GM21528 (cell line): ENCODE results near the gene ZNF135.

Experiments
- ATAC-seq: cut with Tn5 transposase; IDR thresholded peaks from one replicate; pipeline ENCODE4 v1.9.1; 2021; ENCODE audit warnings: mild to moderate bottlenecking, moderate library complexity; ENCODE audit not compliant: unreplicated experiment, low FRiP score

ZNF135 gene

DNA sequence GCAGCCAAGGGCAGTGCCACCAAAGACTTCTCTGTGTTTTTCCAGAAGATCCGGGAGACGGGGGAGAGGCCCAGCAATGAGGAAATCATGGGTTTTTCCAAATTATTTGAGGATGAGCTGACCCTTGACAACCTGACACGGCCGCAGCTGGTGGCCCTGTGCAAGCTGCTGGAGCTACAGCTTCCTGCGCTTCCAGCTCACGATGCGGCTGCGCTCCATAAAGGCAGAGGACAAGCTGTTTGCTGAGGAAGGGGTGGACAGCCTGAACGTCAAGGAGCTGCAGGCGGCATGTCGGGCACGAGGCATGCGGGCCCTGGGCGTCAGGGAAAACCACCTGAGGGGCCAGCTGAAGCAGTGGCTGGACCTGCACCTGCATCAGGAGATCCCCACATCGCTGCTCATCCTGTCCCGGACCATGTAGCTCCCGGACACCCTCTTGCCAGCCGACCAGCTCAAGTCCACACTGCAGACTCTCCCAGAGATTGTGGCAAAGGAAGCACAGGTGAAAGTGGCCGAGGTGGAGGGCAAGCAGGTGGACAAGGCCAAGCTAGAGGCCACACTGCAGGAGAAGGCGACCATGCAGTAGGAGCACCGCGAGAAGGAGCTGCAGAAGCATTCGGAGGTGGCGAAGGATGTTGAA, 13.6 kb upstream of the ZNF135 start:
- ATAC-seq = no peak

DNA sequence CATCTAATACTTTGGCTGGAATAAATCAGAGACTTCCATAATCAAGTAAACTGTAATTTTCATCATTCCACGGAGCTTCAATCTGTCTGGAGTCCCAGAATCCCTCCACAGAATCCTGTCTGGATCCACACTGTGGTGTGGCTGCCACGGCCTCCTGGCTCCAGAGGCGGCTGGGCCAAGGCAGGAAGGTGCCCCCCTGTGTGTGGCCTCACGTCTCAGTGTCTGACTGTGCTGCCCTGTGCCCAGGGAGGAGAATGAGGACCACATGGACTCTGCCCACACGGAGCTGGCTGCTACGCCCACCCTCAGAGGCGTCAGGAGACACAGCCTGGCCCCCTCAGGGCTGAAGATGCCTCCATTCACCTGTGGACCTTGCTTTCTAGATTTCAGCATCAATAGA, 12.2 kb upstream of the ZNF135 start:
- no peak for ATAC-seq

DNA sequence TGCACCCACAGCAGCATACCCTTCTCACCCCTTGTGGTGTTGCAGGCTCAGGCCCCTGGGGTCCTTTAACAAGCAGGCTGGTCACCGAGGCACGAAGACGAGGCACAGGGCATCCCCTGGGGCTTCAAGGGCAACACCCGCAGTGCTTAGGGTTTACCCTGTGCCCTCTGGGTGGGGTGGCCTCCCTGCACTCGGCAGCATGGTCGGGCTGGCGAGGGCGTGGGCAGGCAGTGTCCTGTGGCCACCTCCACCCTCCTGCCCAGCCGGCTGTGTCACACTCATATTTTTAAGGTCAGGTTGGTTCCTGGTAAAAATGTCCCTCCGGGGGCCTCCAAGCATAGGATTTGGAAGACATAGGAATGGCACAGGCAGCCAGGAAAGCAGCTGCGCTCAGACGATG, 11.4 kb upstream of the ZNF135 start:
- no peak for ATAC-seq

DNA sequence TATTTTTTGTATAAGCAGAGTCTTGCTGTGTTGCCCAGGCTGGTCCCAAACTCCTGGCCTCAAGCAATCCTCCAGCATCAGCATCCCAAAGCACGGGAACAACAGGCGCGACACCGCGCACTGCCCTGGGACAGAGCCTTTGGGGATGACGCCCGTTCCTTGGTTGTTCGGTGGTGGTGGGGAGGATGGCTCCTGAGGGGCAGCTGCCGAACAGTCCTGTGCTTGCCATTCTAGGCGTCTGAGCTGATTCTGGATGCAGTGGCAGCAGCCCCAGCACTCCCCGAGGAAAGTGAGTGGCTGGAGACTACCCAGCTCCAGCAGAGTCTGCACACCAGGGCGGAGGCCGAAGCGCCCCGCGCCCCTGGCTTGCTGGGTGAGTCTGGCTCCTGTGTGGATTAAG, 6.8 kb upstream of the ZNF135 start:
- ATAC-seq = no peak

DNA sequence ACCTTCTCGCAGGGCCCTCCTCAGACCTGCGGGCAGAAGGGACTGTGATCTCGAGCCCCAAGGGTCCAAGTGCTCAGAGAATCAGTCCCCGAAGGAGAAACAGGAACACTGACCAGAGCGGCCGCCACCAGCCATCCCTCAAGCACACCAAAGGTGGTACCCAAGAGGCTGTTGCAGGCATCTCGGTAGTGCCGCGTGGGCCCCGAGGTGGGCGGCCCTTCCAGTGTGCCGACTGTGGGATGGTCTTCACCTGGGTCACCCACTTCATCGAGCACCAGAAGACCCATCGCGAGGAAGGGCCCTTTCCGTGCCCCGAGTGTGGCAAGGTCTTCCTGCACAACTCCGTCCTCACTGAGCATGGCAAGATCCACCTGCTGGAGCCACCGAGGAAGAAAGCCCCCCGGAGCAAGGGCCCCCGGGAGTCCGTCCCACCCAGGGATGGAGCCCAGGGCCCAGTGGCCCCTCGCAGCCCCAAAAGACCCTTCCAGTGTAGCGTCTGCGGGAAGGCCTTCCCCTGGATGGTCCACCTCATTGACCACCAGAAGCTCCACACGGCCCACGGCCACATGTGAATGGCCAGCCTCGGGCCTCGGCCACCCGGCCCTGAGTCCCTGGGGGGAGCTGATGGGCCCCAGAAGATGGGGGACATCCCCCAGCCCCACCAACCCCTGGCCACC, 5.5 kb upstream of the ZNF135 start:
- no peak for ATAC-seq

DNA sequence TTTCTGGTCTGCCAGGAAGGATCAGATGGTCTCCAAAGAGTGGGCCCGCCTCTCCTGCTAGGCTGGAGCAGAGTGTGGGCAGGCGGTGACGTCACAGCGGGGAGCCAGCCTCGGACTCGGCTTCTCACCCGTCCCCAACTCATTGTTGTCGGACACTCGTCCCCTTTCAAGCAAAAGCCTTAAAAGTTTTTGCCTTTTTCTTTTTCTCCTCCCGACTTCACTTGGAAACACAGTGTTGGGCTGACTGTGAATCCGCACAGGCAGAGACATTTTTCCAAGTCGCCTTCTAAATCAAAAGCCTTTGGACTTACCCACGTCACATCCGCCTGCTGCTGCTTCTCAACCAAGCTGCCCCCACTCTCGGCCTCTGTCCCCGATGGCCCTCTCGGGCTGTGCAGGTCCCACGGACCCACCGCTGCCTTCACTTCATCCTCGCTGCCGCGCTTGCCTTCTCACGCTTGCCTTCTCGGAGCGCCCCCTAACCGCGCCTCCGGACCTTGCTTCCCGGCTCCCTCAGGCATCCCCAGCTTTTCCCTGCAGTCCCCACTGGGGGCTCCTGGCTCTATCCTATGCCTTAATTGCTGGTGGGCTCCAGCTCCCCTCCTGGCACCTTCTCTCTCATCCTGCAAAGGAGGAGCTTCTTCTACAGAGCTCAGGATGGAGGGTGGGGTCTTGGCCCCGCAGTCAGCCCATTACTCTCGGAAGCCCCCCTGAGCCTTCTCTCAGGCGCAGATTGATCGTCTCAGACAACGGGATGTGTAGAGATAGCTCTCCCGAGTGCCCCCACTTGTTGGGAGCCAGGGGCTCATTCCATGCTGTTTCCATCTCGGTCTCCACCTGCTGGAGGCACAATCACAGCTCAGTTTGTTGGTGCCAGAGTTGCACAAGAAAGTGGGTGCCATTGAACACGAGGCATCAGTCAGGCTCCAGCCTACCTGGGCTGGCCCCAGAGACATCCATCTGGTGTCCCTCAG, 3.9 kb upstream of the ZNF135 start:
- ATAC-seq = no peak

DNA sequence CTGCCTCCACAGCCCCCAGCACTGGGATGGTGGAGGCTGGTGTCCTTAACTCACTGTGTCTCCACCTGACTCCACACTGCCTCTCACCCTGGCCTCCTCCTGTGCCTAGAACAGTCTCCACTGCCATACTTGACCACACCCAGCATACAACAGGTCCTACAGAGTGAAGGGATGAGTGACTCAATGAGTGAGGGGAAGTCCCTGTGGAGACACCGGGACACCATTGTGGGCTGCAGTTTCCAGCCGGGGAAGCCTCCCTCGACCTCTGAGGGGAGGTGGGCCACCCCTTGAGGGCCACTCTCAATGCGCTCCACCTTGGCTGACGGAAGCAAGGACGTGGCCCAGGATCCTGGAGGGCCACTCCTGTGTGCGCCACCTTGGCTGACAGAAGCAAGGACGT, 2.8 kb upstream of the ZNF135 start:
- ATAC-seq = no peak

DNA sequence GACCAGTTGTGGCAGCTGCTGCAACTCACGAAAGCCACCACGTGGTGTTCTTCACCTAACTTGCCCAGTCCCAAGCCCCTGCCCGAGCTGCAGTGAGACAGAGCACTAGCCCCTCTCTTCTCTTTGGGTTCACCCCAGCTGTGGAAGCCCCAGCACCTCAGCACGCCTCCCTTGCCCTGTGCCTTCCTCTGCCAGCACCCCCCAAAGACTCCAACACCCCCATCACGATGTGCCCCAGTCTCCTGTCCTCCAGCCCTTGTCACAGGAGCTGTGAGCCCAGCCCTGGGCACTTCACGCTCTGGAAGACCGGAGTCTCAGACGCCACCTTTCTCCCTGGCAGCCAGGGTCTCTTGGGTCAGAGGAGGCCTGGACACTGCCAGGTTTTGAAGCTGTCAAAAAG, 2.2 kb upstream of the ZNF135 start:
- ATAC-seq = no peak

DNA sequence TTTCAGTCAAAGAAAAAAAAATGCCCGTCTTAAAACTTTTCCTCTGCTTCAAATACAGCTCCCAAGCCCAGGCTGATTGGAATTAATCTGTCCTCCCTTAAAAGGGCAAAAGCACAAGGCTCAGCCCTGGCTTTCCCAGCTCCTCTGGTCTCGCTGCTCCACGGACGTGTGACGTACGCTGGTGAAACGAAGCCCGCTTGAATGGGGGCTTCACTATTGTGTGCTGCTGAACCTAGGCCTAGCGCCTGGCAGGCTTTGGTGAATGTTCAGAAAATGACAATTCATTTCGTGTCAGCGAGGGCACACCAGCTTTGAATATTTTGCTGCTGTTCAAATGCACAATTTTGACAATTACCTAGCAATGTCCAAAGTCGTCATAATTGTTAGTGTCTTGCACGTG, 615 bp upstream of the ZNF135 start:
- ATAC-seq = no peak

DNA sequence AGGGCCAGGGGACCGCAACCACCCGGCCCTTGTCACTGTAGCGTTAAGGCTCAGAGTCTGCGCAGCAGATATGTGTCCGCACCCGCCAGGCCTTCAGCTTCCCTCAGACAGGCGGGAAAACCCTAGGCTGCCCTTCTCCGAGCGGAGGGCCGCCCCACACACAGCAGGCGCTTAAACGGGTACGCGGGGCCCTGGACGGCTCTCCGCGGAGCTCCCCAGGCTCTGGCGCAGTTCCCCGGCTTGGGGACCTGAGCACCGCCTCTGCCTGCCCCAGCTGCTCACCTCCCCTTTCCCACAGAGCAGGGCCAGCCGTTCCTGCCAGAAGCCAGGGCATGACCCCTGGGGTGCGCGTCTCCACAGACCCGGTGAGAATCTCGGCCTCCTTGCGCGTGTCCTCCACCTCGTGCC, 593 bp downstream of the ZNF135 start:
- no peak for ATAC-seq

DNA sequence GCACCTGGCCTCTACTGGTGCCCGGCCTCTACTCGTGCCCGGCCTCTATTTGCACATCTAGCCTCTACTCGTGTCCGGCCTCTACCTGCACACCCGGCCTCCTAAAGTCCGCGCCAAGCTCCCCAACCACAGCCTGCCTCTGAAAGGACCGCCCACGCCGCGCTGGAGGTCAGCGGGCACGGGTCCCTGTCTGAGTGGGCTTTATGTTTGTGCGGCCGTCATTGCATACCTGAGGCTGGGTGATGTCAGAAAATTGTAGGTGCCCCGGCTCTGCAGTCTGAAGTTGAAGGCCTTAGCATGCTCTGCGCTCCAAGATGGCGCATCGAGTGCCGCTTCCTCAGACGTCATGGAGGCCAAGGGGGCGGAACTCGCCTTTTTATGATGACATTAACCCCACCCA, 1.1 kb downstream of the ZNF135 start:
- ATAC-seq = no peak

DNA sequence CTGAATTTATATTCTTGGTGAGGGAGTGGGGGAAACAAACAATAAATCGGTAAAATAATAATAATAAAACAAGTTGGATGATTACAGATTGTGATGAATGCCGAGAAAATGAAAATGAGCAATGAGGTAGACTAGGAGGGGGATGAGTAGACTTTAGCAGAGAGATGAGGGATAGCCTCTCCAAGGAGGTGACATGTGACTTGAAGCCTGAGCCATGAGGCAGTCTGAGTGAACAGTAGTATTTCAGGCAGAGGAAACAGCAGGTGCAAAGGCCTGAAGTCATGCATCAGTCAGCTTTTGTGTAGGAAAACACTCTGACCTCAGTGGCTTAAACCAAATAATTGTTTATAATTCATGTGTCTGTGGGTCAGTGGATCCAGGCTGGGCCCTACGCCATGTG, 4.6 kb downstream of the ZNF135 start:
- ATAC-seq = no peak

DNA sequence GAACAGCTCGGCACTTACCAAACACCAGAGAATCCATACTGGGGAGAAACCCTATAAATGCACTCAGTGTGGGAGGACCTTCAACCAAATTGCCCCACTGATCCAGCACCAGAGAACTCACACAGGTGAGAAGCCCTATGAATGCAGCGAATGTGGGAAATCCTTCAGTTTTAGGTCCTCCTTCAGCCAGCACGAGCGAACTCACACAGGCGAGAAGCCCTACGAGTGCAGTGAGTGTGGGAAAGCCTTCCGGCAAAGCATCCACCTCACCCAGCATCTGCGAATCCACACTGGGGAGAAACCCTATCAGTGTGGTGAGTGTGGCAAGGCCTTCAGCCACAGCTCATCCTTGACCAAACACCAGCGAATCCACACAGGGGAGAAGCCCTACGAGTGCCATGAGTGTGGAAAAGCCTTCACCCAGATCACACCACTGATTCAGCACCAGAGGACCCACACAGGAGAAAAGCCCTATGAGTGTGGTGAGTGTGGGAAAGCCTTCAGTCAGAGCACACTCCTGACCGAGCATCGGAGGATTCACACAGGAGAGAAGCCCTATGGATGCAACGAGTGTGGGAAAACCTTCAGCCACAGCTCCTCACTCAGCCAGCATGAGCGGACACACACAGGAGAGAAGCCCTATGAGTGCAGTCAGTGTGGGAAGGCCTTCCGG, 8.3 kb downstream of the ZNF135 start:
- ATAC-seq = no peak

DNA sequence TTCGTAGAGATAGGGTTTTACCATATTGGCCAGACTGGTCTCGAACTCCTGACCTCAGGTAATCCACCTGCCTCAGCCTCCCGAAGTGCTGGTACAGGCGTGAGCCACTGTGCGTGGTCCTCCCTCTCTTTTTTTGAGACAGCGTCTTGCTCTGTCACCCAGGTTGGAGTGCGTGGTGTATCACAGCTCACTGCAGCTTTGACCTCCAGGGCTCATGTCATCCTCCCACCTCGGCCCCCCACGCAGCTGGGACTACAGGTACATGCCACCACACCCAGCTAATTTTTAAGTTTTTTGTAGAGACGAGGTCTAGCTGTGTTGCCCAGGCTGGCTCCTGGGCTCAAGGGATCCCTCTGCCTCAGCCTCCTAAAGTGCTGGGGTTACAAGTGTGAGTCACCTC, 20.7 kb downstream of the ZNF135 start:
- no peak for ATAC-seq

DNA sequence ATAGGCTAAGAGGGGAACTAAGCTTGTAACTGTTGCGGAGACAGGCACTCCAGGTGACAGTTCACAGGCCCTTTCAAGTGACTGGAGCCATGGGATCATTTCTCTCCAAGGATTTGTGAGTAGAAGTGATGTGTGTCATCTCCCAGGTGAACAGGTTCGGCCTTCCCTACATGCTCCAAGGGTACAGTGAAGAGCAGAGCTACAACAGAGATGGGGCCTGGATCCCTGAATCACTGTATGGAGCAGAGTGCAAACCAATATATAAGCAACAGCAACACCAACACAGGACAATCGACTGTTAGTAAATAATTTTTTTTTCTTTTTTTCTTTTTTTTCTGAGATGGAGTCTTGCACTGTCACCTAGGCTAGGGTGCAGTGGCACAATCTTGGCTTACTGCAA, 23.9 kb downstream of the ZNF135 start:
- ATAC-seq = no peak

DNA sequence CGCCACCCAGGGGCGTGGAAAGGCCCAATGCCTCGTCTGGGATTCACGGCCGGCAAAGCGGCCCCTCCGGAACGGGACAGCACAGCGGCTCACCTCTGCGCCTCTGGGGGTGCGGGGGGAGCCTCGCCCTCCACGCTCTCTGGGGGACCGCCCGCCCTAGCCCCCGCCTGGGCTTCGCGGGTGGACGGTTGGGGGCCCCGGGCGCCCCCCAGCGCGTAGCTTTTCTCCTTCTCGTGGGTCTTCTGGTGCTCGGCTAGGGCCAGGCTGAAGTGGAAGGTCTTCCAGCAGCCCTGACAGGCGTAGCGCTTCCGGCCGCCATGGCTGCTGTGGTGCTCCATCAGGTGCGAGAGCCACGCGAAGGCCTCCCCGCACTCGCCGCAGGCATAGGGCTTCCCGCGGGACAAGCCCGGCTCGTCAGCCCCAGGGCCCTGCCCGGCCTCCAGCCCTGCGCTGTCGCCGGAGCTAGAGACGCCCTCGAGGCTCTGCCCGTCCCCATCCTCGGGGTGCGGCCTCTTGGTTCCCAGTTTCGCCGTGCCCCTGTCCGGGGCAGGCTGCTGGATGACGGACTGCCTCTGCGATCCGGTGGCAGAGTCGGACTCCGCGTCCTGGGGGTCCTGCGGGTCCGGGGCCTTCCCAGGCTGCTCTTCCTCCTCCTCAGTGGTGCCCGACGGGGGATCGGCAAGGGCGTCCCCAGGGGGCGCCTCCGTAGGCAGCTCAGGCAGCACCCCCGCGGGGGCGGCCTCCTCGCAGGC, 25.7 kb downstream of the ZNF135 start:
- ATAC-seq = no peak

DNA sequence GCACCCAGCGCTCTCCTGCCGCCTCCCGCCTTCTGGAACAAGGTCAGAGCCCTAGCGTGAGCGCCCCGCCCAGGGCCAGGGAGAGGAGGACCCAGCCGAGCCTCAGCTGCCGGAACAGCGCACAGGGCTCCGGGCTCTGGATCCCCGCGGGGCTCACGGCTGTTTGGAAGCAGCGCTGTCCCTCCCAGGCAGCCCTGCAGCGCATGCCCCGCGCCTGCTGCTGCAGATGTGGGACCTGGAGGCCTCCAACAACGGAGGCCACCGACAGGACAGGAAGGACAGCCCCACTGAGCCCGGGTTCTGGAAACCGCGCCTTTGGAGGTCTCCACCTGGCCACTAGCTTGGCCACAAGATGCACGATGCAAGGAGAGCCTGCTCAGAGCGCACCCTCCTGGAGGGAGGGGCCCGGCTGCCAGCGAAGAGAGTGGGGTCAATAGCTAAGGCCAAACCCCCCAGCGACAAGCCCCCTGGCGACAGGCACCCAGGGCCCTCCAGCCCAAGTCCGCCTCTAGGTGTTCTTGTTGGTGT, 26.3 kb downstream of the ZNF135 start:
- ATAC-seq = no peak

DNA sequence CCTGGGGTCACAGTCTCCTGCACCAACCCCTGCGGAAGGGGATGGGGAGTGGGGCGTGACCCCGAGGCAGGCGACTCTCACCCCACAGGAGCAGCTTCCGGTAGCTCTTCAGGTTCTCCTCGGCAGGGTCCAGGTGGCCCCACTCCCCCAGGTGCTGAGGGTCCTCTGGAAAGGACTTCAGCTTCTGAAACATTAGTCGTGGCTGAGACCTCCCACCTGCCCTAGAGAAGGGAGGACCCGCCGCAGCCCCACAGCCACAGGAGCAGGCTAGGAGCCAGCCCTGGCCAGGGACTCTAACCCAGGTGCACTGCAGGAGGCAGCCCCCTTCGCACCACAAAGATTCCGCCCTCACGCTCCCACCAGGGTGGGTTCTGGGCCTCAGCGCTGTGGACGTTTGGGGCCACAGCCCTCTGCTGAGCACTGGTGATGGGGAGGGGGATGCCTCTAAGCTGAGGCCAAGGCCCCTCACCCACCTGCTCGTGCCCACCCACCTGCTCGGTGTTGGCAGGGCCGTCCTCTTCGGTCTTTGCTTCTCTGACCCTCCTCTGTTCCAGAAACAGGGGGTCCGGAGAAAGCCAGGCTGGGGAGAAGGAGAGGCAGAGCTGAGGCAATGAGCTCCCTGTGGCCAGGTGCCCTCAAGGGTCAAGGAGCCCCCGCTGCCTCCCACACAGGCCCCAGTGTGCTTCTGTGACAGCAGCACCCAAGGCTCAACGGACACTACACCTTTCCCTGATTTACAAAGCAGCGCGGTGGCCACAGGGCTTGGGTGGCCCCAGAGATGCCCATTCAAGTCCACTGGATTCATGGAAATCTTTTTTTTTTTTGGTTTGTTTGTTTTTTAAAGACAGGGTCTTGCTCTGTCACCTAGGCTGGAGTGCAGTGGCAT, 28.0 kb downstream of the ZNF135 start:
- no peak for ATAC-seq

DNA sequence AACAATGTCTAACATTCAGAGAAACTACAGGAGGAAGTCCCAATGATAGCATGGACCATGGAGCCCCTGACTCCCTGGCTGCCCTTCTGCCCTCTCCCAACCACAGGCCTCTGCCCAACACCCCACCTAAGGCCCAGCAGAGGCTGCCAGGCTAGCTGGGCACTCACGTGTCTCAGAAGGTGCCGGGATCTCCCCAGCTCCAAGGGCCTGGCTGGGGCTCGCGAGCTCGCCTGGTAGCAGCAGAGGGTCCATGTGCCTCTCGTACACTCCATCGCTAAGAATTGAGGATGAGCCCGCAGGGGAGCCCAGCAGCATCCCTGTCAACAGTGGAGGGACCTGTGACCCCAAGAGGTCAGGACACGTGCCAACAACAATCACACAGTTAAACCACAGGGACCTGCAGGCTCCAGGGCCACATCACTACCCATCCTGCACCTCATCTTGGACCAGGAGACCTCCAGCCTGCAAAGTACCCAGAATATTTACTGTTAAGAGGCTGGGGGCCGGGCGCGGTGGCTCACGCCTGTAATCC, 29.5 kb downstream of the ZNF135 start:
- no peak for ATAC-seq
